Tibial artery (tissue), 4 donors: ENCODE measurements around the gene SMCO1.
"Not testable (repeated sequence)": the region's sequence is repeated elsewhere in the genome, so short reads cannot be mapped to it uniquely, and the experiment has no call there.

Source experiments
- DNase-seq, 2 donors: peaks; one replicate each; pipeline ENCODE4 v3.0.0-alpha.2; 2019
- H3K27ac ChIP-seq, 2 donors: fragments of 200-600 bp; sonication (generic) in 1 of 2; 1 replicate in 1 of 2; 2 replicates in 1 of 2; pipeline ENCODE4 v1.5.1; 2018 to 2019; ENCODE audit warnings: mild to moderate bottlenecking in 1 of 2
- H3K27me3 ChIP-seq, 2 donors: fragments of 200-600 bp; sonication (generic) in 1 of 2; one replicate each; pipeline versions ENCODE4 v1.5.1 to v1.6.0; 2016 to 2019
- H3K36me3 ChIP-seq, 3 donors: fragments of 200-600 bp; sonication (generic) in 2 of 3; one replicate each; pipeline ENCODE4 v1.5.1; 2016 to 2019; ENCODE audit warnings: mild to moderate bottlenecking in 2 of 3
- H3K4me1 ChIP-seq, 4 donors: fragments of 200-600 bp; sonication (generic) in 2 of 4; 1 replicate in 3 of 4; 2 replicates in 1 of 4; pipeline ENCODE4 v1.5.1; 2016 to 2019
- H3K4me3 ChIP-seq, 2 donors: fragments of 200-600 bp; sonication (generic) in 1 of 2; 1 replicate in 1 of 2; 2 replicates in 1 of 2; pipeline ENCODE4 v1.5.1; 2018 to 2019; ENCODE audit warnings: mild to moderate bottlenecking in 2 of 2
- H3K9me3 ChIP-seq, 3 donors: fragments of 200-600 bp; sonication (generic) in 1 of 3; one replicate each; pipeline ENCODE4 v1.5.1; 2016 to 2019
- CTCF ChIP-seq, 2 experiments: fragments of 200-600 bp in 1 of 2; fragments of 450-650 bp in 1 of 2; IDR thresholded peaks; one replicate each; pipeline ENCODE4 v1.5.1; 2017 to 2019; ENCODE audit warnings: antibody characterized with exemption in 2 of 2, mild to moderate bottlenecking in 1 of 2, moderate library complexity in 1 of 2
- intact Hi-C: fragments of 100-400 bp; cut with DNase I; formaldehyde crosslinking; loops from one replicate; pipeline ENCODE4 v1.15.0; 2023; ENCODE audit warnings: low total_unique reads

Gene SMCO1

GRCh38 chr3:196513697-196514349 is 1.3 kb downstream of the SMCO1 start:
- no peaks in the 10 kb centered on the region for H3K36me3 ChIP-seq
- H3K27me3 ChIP-seq = no peaks in the 10 kb centered on the region
- intact Hi-C loops = no loop called here
- H3K4me1 ChIP-seq = no peaks in the 10 kb centered on the region
- H3K4me3 ChIP-seq = no peak overlapping the region
- no peak for DNase-seq
- H3K9me3 ChIP-seq = peaks cover 0 to 11% (median 6%) of the 10 kb centered on the region in 3 donors
- TF ChIP-seq CTCF (IDR thresholded peaks at IDR 0.05) = no peak
- no peak overlapping the region for H3K27ac ChIP-seq

GRCh38 chr3:196511646-196512425 is 3.3 kb downstream of the SMCO1 start:
- intact Hi-C loops, H3K4me3 ChIP-seq, H3K27ac ChIP-seq, H3K9me3 ChIP-seq, H3K36me3 ChIP-seq, H3K27me3 ChIP-seq, DNase-seq, H3K4me1 ChIP-seq: not testable (repeated sequence)

DNA sequence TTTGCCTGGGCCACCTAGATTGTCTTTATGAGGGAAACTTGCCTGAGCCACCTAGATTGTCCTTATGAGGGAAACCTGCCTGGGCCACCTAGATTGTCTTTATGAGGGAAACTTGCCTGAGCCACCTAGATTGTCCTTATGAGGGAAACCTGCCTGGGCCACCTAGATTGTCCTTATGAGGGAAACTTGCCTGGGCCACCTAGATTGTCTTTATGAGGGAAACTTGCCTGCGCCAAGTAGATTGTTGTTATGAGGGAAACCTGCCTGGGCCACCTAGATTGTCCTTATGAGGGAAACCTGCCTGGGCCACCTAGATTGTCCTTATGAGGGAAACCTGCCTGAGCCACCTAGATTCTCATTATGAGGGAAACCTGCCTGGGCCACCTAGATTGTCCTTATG is 4.0 kb downstream of the SMCO1 start:
- H3K36me3 ChIP-seq, H3K4me1 ChIP-seq, H3K27ac ChIP-seq, H3K27me3 ChIP-seq, H3K9me3 ChIP-seq, intact Hi-C loops, DNase-seq, H3K4me3 ChIP-seq: not testable (repeated sequence)

GRCh38 chr3:196506687-196507086 is 8.5 kb downstream of the SMCO1 start:
- peaks cover 0 to 6% (median 0%) of the 10 kb centered on the region in 3 donors for H3K9me3 ChIP-seq
- no peak for DNase-seq
- peaks cover 0 to 5% (median 2%) of the 10 kb centered on the region in 4 donors for H3K4me1 ChIP-seq
- no peaks in the 10 kb centered on the region for H3K27me3 ChIP-seq
- no peak overlapping the region for H3K27ac ChIP-seq
- H3K36me3 ChIP-seq = no peaks in the 10 kb centered on the region
- intact Hi-C loops = no loop called here
- no peak overlapping the region for H3K4me3 ChIP-seq
- no peak for TF ChIP-seq CTCF (IDR thresholded peaks at IDR 0.05)

GRCh38 chr3:196504556-196504955 is 10.6 kb downstream of the SMCO1 start:
- peaks cover 0 to 6% (median 0%) of the 10 kb centered on the region in 3 donors for H3K9me3 ChIP-seq
- peaks cover 0 to 25% (median 14%) of the 10 kb centered on the region in 4 donors for H3K4me1 ChIP-seq
- H3K36me3 ChIP-seq = no peaks in the 10 kb centered on the region
- intact Hi-C loops = no loop called here
- TF ChIP-seq CTCF (IDR thresholded peaks at IDR 0.05) = no peak
- H3K27ac ChIP-seq = peak overlapping the region in 1 of 2 donors; percentile 95
- no peak overlapping the region for H3K4me3 ChIP-seq
- DNase-seq = no peak
- H3K27me3 ChIP-seq = no peaks in the 10 kb centered on the region

DNA sequence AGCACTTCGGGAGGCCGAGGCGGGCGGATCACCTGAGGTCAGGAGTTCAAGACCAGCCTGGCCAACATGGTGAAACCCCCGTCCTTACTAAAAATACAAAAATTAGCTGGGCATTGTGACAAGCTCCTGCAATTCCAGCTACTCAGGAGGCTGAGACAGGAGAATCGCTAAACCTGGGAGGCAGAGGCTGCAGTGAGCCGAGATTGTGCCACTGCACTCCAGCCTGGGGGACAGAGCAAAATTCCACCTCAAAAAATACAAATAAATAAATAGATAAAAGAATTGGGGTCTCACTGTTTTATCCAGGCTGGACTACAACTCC is 11.1 kb downstream of the SMCO1 start:
- Histone ChIP-seq H3K4me3 (peak overlapping the region; percentile 87 to 98), H3K4me1 (peaks cover 0 to 31% (median 17%) of the 10 kb centered on the region in 4 donors)
- intact Hi-C loops = not testable (repeated sequence)

More for the DNA sequence above, 11.1 kb downstream of the SMCO1 start:
- DNase-seq, H3K9me3 ChIP-seq, H3K27me3 ChIP-seq, H3K36me3 ChIP-seq: not testable (repeated sequence)
- peak overlapping the region; percentile 95 to 97 for H3K27ac ChIP-seq
